Smooth muscle cell of bladder (primary cell): ENCODE results near the gene LDLR. TPM values are rescaled to one million over a fixed set of nuclear protein-coding genes. Genes with fewer than 3 reads are reported as not detected.

Source experiments
- total RNA-seq: library from RNA; depleted of rRNA; stranded (reverse); fragments of >200 nt; gene quantifications from 2 replicates; pipeline ENCODE4 v1.2.3, GENCODE V29; 2014

LDLR gene
- total RNA-seq, result 241 and 268 TPM in 2 replicates

GRCh38 chr19:11089254-11090013 is at the start of gene LDLR:
LDLR (plus strand) TSS chr19:11089463; CDS start chr19:11089549, 86 bp downstream.

GRCh38 chr19:11155373-11156120 is 66.3 kb downstream of the LDLR start, which contains the start of gene SPC24:
SPC24 (minus strand) TSS chr19:11155782; CDS start chr19:11155776, 6 bp downstream.

Other genes with a start within 250 kb of the LDLR start
- gene C19orf38, start 241.0 kb upstream of the LDLR start, total RNA-seq, result 0.09 and 0.28 TPM in 2 replicates
- gene CARM1, start 217.9 kb upstream of the LDLR start, total RNA-seq, result 15.5 and 17.0 TPM in 2 replicates
- gene YIPF2, start 160.8 kb upstream of the LDLR start, total RNA-seq, result 119 and 153 TPM in 2 replicates
- 22.8 and 26.2 TPM in 2 replicates for gene TIMM29, start 160.7 kb upstream of the LDLR start, total RNA-seq
- gene SMARCA4, start 128.4 kb upstream of the LDLR start, total RNA-seq, result 35.0 and 38.8 TPM in 2 replicates
- 9.6 and 14.8 TPM in 2 replicates for gene SPC24, start 66.3 kb downstream of the LDLR start, total RNA-seq
- gene KANK2, start 108.1 kb downstream of the LDLR start, total RNA-seq, result 137 and 277 TPM in 2 replicates
- gene ANGPTL8, start 150.2 kb downstream of the LDLR start, total RNA-seq, result 0.18 TPM in 1 of 2 replicates, not detected in the other
- 5.0 and 7.0 TPM in 2 replicates for gene DOCK6, start 173.1 kb downstream of the LDLR start, total RNA-seq
- not detected in 2 replicates for gene TSPAN16, start 206.7 kb downstream of the LDLR start, total RNA-seq